Effector memory CD8-positive, alpha-beta T cell (primary cell): Measurements from ENCODE around the gene IFRD1.

Experiments
- ATAC-seq: fragments of 150-1000 bp; cut with Tn5 transposase; replicated peaks from 2 replicates; pipeline ENCODE4 v1.10.0; 2021; ENCODE audit warnings: mild to moderate bottlenecking, moderate library complexity
- DNase-seq, 3 experiments: peaks; one replicate each; pipeline ENCODE4 v3.0.0; 2021
- H3K27ac Mint-ChIP-seq, 2 donors: one replicate each; pipeline ENCODE4 v1.8.0; 2022; ENCODE audit warnings: mild to moderate bottlenecking in 2 of 2, mixed read lengths in 2 of 2, moderate library complexity in 2 of 2
- H3K27me3 Mint-ChIP-seq, 2 donors: one replicate each; pipeline ENCODE4 v1.8.0; 2022; ENCODE audit warnings: mixed read lengths in 2 of 2
- H3K36me3 Mint-ChIP-seq: one replicate; pipeline ENCODE4 v1.8.0; 2022; ENCODE audit warnings: mild to moderate bottlenecking, moderate library complexity, mixed read lengths; ENCODE audit not compliant: insufficient read depth
- H3K4me1 Mint-ChIP-seq, 2 donors: one replicate each; pipeline ENCODE4 v1.8.0; 2022; ENCODE audit warnings: low read depth in 2 of 2, mixed read lengths in 2 of 2
- H3K4me3 Mint-ChIP-seq, 2 donors: one replicate each; pipeline ENCODE4 v1.8.0; 2022; ENCODE audit warnings: mild to moderate bottlenecking in 2 of 2, mixed read lengths in 2 of 2, moderate library complexity in 2 of 2
- H3K9me3 Mint-ChIP-seq, 2 donors: one replicate each; pipeline ENCODE4 v1.8.0; 2022; ENCODE audit warnings: mixed read lengths in 2 of 2

The IFRD1 gene

DNA sequence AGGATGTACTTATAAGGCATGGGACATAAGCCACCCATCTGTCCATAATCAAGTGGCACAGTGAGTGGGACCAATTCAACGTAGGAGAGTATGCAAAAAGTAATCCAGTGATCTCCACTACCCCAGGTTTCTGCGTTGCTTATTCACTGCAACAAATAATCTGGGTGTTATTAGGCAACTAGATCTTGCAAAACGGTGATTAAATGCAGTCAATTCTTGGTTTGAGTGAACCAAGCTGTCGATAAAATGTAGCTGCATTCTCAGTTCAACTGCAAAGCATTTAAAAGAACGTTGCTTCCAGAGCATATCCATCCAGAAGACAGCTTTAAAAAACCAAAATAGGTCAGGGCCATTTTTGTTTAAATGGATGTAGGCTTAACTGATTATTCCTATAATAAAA, 35.5 kb downstream of the IFRD1 start:
- H3K36me3 Mint-ChIP-seq = peaks cover 3% of the 10 kb centered on the region
- H3K9me3 Mint-ChIP-seq = no peaks in the 10 kb centered on the region
- no peak overlapping the region for H3K27ac Mint-ChIP-seq
- no peak overlapping the region for H3K4me3 Mint-ChIP-seq
- H3K4me1 Mint-ChIP-seq = no peaks in the 10 kb centered on the region
- ATAC-seq = no peak
- no peaks in the 10 kb centered on the region for H3K27me3 Mint-ChIP-seq
- no peak for DNase-seq

DNA sequence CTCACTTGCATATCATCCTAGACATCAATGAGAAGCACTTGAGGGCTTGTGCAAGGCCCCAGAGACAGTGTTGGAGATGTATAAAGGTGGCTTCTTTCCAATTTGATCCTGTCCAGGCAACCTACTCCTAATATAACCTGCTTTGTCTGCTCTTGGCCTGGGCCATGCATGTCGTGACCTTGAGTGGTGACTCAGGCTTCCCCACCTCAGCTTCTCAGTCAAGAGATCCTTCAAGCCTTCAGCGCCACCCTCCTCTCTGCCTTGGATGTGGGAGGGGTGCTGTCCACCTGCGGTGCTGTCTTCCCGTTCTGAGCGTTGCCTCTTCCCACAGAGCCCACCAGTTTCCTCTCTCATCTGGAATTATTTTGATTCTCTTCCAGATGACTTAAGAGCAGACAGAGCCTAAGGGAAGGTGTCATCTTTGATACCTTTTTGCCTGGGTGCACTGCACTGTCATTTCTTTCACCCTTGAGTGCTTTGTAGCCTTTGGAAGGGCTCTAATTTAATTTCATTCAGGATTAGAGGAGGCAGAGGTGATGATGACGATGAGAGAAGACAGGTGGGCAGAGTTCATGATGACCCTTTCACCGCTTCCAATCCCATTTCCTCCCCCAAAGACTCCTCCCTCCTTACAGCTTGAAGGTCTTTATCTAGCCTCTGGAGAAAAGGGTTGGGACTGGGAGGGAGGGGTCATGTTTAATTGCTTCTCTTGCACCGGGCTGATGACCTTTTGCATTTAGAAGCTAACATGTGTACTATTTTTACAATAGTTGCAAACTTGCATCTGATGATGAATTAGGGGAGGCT, 37.4 kb downstream of the IFRD1 start:
- H3K27ac Mint-ChIP-seq = no peak overlapping the region
- DNase-seq (no peak), ATAC-seq (no peak)
- no peaks in the 10 kb centered on the region for H3K27me3 Mint-ChIP-seq
- H3K4me3 Mint-ChIP-seq = no peak overlapping the region
- H3K36me3 Mint-ChIP-seq = peaks cover 3% of the 10 kb centered on the region
- no peaks in the 10 kb centered on the region for H3K9me3 Mint-ChIP-seq
- no peaks in the 10 kb centered on the region for H3K4me1 Mint-ChIP-seq

DNA sequence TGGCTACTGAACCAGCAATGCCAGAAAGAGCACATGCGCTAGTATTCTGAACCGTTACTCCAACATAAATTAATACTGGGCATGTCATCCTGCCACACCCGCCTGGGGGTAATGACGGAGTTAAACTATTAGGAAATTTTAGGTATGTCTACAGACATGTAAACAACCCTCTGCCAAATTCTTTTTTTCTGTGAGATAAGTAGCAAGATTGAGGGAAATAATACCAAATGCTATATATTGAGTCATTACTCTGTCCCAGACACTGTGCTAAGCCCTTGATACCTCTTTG, 37.9 kb downstream of the IFRD1 start:
- ATAC-seq (no peak), DNase-seq (no peak)
- no peaks in the 10 kb centered on the region for H3K9me3 Mint-ChIP-seq
- no peaks in the 10 kb centered on the region for H3K4me1 Mint-ChIP-seq
- no peaks in the 10 kb centered on the region for H3K27me3 Mint-ChIP-seq
- H3K36me3 Mint-ChIP-seq = peaks cover 3% of the 10 kb centered on the region
- H3K4me3 Mint-ChIP-seq = no peak overlapping the region
- H3K27ac Mint-ChIP-seq = no peak overlapping the region

DNA sequence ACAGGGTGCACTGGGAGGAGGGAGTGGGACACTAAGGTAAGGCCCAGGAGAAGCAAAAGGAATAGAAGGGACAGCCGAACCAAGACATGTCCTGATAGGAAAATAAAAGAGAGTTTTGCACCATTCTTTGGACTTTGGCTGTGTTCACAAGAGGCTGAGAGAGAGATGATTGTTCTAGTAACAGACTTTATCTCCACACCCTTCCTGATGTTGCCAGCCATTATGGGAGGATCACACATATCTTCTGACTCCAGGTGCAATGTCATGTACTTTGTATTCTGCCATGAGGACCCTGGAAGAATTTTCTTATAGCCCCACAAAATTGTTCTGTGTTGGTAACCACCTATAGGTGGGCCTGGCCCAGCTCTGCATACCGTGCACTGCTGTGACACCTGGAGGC, 41.9 kb downstream of the IFRD1 start:
- peaks cover 3% of the 10 kb centered on the region for H3K36me3 Mint-ChIP-seq
- DNase-seq (no peak), ATAC-seq (no peak)
- no peak overlapping the region for H3K27ac Mint-ChIP-seq
- H3K27me3 Mint-ChIP-seq = peaks cover 18 to 21% of the 10 kb centered on the region in 2 donors
- H3K4me3 Mint-ChIP-seq = no peak overlapping the region
- no peaks in the 10 kb centered on the region for H3K9me3 Mint-ChIP-seq
- no peaks in the 10 kb centered on the region for H3K4me1 Mint-ChIP-seq

DNA sequence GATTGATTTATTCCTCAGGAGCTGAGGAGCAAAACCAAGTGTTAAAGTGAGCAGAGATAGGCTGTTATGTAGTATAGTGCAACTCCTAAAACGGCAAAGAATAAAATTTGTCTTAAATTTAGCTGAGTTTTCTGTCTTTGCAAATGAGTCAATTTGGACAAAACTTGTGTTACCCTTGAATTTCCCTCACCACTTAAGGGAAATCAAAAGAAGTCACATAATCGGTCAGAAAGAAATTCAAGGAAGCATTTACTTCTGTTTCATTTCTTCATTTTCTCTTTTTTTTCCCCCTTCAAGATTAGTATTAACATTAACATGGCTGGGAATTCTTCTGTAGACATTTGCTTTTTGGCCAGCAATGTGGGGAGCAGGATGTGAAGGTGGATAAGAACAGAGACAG, 44.4 kb downstream of the IFRD1 start:
- no peak for ATAC-seq
- Mint-ChIP-seq H3K4me3 (no peak overlapping the region), H3K27ac (no peak overlapping the region), H3K4me1 (no peaks in the 10 kb centered on the region), H3K9me3 (no peaks in the 10 kb centered on the region), H3K36me3 (peaks cover 5% of the 10 kb centered on the region), H3K27me3 (peaks cover 24 to 36% of the 10 kb centered on the region in 2 donors)
- no peak for DNase-seq

DNA sequence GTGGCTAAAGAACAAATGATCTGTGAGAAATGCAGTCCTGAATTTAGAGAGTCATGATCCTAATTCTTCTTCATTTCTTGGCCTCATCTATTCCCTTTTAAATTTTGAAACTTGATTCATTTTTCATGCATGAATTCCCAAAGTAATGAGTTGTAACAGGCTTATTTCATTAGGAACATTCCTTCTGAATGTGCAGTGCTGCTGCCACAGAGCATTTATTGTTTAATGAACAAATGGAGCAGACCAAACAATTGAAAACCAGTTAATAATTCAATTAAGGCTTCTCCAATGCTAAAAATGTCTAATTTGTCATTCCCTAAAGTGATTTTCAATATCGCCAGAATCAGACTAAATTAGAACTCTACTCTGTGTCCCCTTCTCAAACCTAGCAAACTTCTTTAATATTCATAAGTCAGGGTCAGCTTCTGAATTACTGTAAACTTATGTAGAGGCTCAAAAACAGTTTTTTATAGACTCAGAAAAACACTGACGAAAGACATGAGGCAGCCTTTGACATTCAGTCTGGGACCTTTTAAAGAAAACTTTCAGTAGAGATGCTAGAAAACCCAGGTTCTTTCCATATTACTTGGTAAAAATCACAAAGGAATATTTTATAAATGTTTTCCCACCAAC, 45.0 kb downstream of the IFRD1 start:
- H3K27me3 Mint-ChIP-seq = peaks cover 24 to 36% of the 10 kb centered on the region in 2 donors
- no peak overlapping the region for H3K27ac Mint-ChIP-seq
- H3K36me3 Mint-ChIP-seq = peaks cover 3% of the 10 kb centered on the region

DNA sequence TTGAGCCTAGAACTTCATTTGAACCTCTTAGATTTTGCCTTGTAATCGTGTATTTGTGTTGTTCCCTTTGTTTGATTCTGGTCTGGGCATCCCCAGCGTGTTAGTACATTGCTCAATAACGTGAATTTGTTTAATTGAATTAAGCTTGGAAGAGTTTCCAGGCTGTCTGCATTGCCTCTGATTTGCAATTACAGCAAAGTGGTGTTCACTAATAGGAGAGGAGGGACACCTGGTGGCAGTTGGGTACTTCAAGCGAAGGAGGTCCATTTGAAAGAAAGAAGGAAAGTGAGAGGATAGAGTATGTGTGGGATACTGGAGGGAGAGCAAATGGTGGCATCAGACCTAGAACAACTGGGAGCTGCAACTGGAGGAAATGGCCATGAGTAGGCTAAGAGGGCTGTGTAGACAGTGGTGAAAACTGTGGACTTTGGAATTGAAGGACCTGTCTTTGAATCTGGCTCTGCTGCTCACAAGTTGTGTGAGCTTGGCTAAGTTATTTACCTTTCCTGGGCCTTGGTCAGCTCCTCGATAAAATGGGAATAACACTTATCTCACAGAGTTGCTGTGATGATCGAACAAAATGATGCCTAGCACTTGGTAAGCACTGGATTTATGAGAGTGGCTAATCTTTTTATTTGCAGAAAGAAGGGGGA, 45.7 kb downstream of the IFRD1 start:
- peaks cover 24 to 36% of the 10 kb centered on the region in 2 donors for H3K27me3 Mint-ChIP-seq
- no peak overlapping the region for H3K4me3 Mint-ChIP-seq
- H3K36me3 Mint-ChIP-seq = peaks cover 3% of the 10 kb centered on the region
- DNase-seq (peak in 2 of 3 experiments; percentile 11 to 15), ATAC-seq (no peak)
- H3K27ac Mint-ChIP-seq = no peak overlapping the region
- H3K9me3 Mint-ChIP-seq = no peaks in the 10 kb centered on the region
- H3K4me1 Mint-ChIP-seq = no peaks in the 10 kb centered on the region

More for the DNA sequence above, 45.0 kb downstream of the IFRD1 start:
- no peak for ATAC-seq
- H3K9me3 Mint-ChIP-seq = no peaks in the 10 kb centered on the region
- no peak overlapping the region for H3K4me3 Mint-ChIP-seq
- DNase-seq = no peak
- H3K4me1 Mint-ChIP-seq = no peaks in the 10 kb centered on the region

DNA sequence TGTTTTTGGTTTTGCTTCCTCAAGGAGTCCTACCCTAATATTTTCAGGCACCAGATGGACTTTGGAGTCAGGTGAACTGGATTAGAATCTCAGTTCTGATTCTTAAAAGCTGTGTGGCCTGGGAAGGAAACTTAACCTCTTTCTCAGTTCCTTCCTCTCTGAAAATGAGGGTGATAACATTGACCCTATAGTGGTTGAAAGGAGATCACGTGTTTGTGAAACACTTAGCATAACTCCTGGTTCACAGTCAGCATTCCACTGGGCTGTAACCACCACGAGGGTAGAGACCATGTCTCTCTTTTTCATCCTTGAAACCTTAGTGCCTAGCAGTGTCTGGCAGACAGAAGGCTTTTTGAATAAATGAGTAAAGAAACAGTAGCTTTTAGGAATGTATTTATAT, 47.2 kb downstream of the IFRD1 start:
- H3K9me3 Mint-ChIP-seq = no peaks in the 10 kb centered on the region
- no peak for ATAC-seq
- DNase-seq = no peak
- peaks cover 3% of the 10 kb centered on the region for H3K36me3 Mint-ChIP-seq
- H3K4me3 Mint-ChIP-seq = no peak overlapping the region
- H3K27me3 Mint-ChIP-seq = peaks cover 24 to 43% of the 10 kb centered on the region in 2 donors
- no peaks in the 10 kb centered on the region for H3K4me1 Mint-ChIP-seq
- no peak overlapping the region for H3K27ac Mint-ChIP-seq

DNA sequence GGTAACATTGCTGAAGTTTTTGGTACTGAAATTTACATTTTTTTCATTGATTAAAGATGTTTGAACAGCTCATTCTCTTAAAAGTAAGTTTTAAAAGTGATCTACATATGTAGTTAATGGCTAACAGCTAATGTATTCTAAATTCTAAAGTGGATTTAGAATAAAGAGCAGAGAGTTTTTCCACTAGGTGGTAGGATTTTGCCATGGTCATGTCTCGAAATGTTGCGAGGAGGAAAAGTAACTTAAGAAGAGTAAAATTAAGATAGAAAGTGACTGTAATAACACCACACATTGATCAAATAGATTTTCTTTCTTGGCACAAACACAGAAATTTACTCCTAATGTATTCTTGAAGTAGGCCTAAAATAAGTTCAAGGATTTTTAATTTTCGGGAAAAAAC, 50.4 kb downstream of the IFRD1 start:
- no peak for DNase-seq
- H3K4me1 Mint-ChIP-seq = no peaks in the 10 kb centered on the region
- no peaks in the 10 kb centered on the region for H3K9me3 Mint-ChIP-seq
- peaks cover 37 to 57% of the 10 kb centered on the region in 2 donors for H3K27me3 Mint-ChIP-seq
- H3K4me3 Mint-ChIP-seq = no peak overlapping the region
- peaks cover 3% of the 10 kb centered on the region for H3K36me3 Mint-ChIP-seq
- ATAC-seq = no peak
- no peak overlapping the region for H3K27ac Mint-ChIP-seq

DNA sequence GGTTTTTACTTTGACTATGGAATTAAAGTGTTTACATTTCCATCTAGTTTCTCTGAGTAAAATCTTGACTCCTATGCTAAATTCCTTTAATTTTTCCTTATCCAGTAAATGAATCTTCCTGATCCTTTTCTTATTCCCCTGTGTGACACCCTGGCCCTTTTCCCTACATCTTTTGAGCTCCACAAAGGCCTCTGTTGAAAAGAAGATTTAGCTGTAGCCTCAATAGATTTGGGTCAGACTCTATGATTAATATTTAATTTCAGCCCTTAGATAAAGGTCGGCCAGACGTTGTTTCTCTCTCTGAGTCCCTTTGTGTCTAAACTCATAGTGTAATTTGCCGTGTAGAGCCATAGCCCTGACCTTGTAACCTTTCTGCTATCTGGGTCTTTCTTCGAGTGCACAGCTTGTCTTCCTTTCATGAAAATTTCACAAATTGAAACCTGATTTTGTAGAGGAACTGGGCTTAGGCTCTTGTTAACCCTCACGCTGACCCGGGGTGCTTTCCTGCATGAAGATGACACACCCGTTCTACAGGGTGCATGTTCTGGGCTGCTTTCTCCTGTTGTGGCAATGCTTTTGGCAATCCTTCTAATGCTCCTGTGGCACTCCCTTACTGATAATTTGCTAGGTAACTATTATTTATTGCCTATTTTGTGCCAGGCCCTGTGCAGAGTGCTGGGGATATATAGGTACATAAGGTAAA, 51.7 kb downstream of the IFRD1 start:
- no peak overlapping the region for H3K27ac Mint-ChIP-seq
- no peaks in the 10 kb centered on the region for H3K4me1 Mint-ChIP-seq
- peaks cover 24 to 44% of the 10 kb centered on the region in 2 donors for H3K27me3 Mint-ChIP-seq
- H3K9me3 Mint-ChIP-seq = no peaks in the 10 kb centered on the region
- DNase-seq (no peak), ATAC-seq (no peak)
- H3K36me3 Mint-ChIP-seq = peaks cover 3% of the 10 kb centered on the region
- no peak overlapping the region for H3K4me3 Mint-ChIP-seq

DNA sequence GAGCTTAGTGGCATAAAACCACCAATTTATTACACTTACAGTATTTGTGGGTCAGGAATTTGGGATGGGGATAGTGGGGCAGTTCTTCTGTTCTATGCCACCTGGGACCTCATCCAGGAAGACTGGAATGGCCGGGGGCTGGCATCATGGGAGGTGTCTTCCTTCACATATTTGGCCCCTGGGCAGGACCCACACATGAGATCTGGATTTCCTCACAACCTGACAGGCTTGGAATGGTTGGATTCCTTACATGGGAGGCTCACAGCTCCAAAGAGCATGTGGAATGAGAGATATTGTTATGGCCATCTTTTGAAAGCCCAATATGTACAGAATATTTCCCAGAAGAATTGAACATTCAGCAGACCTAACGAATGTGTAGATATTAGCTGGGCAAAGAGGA, 52.4 kb downstream of the IFRD1 start:
- Mint-ChIP-seq H3K9me3 (no peaks in the 10 kb centered on the region), H3K36me3 (peaks cover 3% of the 10 kb centered on the region), H3K4me3 (no peak overlapping the region), H3K4me1 (no peaks in the 10 kb centered on the region), H3K27ac (no peak overlapping the region), H3K27me3 (peaks cover 17 to 39% of the 10 kb centered on the region in 2 donors)
- DNase-seq (no peak), ATAC-seq (no peak)

DNA sequence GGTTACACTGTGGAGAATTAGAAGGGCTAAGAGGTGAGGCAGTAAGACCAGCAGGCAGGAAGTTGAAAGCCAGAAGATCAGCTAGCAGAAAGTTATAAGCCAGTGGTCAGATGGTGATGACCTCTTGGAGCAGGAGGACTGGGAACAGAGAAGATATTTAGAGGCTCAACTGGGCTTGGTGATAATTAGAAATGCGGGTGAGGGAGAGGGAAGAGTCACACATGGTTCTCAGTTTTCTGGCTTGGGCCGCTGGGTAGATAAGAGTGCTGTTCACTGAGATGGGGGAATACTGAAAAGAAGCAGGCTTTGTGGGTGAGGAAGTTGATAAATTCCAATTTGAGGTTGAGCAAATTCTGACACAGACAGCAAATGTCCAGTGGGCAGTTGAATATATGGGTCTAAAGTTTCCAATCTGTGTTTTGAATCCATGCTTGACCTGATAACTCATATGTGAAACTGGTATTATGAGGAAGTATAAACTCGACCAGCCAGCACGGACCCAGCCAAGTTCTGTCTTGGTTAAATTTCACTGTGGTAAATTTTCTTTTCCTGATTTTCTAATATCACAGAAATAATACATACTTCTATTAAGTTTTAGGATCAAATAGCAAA, 53.2 kb downstream of the IFRD1 start:
- H3K9me3 Mint-ChIP-seq = no peaks in the 10 kb centered on the region
- H3K4me3 Mint-ChIP-seq = no peak overlapping the region
- peaks cover 3% of the 10 kb centered on the region for H3K36me3 Mint-ChIP-seq
- DNase-seq (no peak), ATAC-seq (no peak)
- no peak overlapping the region for H3K27ac Mint-ChIP-seq
- peaks cover 18 to 34% of the 10 kb centered on the region in 2 donors for H3K27me3 Mint-ChIP-seq
- no peaks in the 10 kb centered on the region for H3K4me1 Mint-ChIP-seq

DNA sequence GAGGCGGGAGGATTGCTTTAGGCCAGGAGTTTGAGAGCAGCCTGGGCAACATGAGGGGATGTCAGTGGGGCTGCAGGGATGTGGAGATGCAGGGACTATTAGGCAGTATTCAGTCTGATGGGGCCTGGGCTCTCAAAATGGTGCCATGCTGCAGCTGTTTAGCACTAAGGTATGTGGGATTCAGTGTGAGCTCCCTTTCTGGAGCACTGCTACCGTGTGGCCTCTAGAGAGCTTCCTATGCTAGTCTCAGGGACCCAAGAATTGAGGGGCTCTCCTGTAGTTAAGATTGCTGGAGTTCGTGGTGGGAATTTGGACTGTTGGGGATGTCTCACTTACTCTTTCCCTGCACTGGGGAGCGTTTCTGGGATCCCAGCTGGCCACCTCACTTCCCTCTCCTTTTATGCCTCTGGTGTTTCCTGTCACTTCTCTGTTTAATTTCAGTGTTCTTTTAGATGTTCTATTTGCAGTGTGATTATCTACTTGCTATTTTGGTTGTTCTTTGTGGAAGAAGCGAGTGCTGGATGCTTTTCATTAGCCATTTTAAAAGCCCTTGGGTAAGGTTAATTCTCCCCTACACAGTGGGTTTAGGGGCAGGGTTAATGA, 53.9 kb downstream of the IFRD1 start:
- Mint-ChIP-seq H3K36me3 (peaks cover 3% of the 10 kb centered on the region), H3K4me3 (no peak overlapping the region), H3K4me1 (no peaks in the 10 kb centered on the region), H3K9me3 (no peaks in the 10 kb centered on the region), H3K27ac (no peak overlapping the region), H3K27me3 (peaks cover 22 to 30% of the 10 kb centered on the region in 2 donors)
- ATAC-seq (no peak), DNase-seq (no peak)
